ENCODE measurements around the gene RASGRP1. TPM values are rescaled to one million over a fixed set of nuclear protein-coding genes. Genes with fewer than 3 reads are reported as not detected.

Gene RASGRP1
- total and polyA plus RNA-seq, 10 of the 15 experiments (the other 5 are each of a cell fraction or from before 2014, with no cell fraction given) = 5.6 to 234 (median 20.9) TPM

DNA sequence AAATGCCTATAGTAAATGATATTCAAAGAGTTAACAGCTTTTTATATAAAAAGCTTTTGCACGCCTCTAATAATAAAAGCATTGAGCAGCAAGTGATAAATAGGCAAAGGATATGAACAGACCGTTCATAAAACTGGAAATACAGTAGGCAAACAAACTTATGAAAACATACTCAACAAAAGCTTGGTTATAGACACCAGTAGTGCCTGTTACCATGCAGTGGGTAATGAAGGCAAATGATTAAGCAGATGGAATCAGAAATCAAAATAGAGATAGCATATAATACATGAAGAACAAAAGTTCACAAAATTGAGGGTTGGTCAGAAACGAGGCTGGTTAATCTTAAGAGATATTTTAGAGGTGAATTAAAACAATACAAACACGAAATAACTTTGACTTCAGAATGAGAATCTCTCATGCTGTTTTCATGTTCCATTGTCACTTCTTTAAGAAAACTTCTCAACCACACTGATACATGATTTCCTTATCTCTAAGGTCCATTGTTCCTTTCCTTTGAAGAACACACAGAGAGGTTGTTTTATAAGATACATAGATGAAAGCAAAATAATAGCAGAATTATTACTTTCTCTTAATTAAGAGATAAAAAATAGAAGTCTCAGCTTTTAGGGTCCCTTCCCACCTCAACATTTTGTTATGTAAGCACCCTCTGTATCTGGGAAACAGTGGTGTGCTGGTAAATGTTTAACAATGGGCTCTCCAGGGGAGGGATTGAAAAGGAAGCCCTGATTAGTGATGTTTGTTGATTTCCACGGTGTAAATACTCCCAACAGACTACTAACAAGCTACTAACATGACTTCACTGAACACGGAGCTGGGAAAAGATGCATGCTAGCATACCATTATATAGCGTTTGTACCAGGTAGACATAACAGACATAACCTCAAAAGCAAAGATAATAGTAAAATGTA, 12.6 kb downstream of the RASGRP1 start:
- CTCF ChIA-PET = interaction anchor here (0.7 to 5.7 kb wide), 16 partner anchors 8 to 148 kb away, joined by 3 to 36 read pairs (median 5); partner anchors contain the start of gene RASGRP1
- in situ Hi-C loops (cut with MboI) (no loop called here), intact Hi-C loops (cut with micrococcal nuclease; ENCODE audit: unreplicated experiment) (no loop called here)
- peaks cover 27% of the 10 kb centered on the region for H3K4me1 ChIP-seq (ENCODE audit: control insufficient read depth, insufficient read depth, low read length)
- RAD21 ChIA-PET (ENCODE audit: unreplicated experiment) = interaction anchor here (0.7 to 6.5 kb wide), 16 partner anchors 9 to 148 kb away, joined by 3 to 38 read pairs (median 4); partner anchors contain the start of gene RASGRP1
- H3K9me3 ChIP-seq (replicated peaks; ENCODE audit: control insufficient read depth, insufficient read depth, low read length) = no peaks in the 10 kb centered on the region
- no peak overlapping the region for H3K9ac ChIP-seq (ENCODE audit: control insufficient read depth, insufficient read depth, low read length)
- FAIRE-seq (no peak), ATAC-seq (no peak), DNase-seq (ENCODE audit: low read depth, low spot score) (no peak)
- H2AFZ ChIP-seq (ENCODE audit: control insufficient read depth, low read depth, low read length) = no peak overlapping the region
- WGBS (ENCODE audit: insufficient coverage, insufficient replicate concordance, low lambda C conversion rate, missing lambda C conversion rate) = 55% methylated on average over 7 of the region's 7 CpGs
- no peak overlapping the region for H3K27ac ChIP-seq (ENCODE audit: control insufficient read depth, insufficient read depth)
- no peaks in the 10 kb centered on the region for H4K20me1 ChIP-seq (ENCODE audit: control insufficient read depth, insufficient read depth)
- no TSS peak for BruUV-seq (replicated peaks)
- H3K36me3 ChIP-seq (ENCODE audit: control insufficient read depth in 2 of 2, insufficient read depth in 2 of 2, low read length in 1 of 2) = peaks cover 5 to 10% of the 10 kb centered on the region in 2 experiments
- no peak overlapping the region for H3K4me3 ChIP-seq
- SMC1A ChIA-PET (ENCODE audit: uncharacterized antibody, unreplicated experiment) = interaction anchor here (0.7 to 7.8 kb wide), 27 partner anchors 8 to 148 kb away, joined by 3 to 77 read pairs (median 4); no protein-coding TSS in a partner anchor
- POLR2A ChIA-PET = interaction anchor here (0.7 to 2.3 kb wide), 10 partner anchors 8 to 121 kb away, joined by 3 to 10 read pairs (median 3); no protein-coding TSS in a partner anchor
- peaks cover 20% of the 10 kb centered on the region for H3K79me2 ChIP-seq (ENCODE audit: control insufficient read depth, insufficient read depth, low read length)
- no peak overlapping the region for H3K4me2 ChIP-seq (ENCODE audit: control insufficient read depth, insufficient read depth)
- H3K27me3 ChIP-seq (replicated peaks in 1 of 2; ENCODE audit: control insufficient read depth in 2 of 2, insufficient read depth in 2 of 2, low read length in 1 of 2) = no peaks in the 10 kb centered on the region
- TF ChIP-seq, protein P1, sequence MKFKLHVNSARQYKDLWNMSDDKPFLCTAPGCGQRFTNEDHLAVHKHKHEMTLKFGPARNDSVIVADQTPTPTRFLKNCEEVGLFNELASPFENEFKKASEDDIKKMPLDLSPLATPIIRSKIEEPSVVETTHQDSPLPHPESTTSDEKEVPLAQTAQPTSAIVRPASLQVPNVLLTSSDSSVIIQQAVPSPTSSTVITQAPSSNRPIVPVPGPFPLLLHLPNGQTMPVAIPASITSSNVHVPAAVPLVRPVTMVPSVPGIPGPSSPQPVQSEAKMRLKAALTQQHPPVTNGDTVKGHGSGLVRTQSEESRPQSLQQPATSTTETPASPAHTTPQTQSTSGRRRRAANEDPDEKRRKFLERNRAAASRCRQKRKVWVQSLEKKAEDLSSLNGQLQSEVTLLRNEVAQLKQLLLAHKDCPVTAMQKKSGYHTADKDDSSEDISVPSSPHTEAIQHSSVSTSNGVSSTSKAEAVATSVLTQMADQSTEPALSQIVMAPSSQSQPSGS (IDR thresholded peaks at IDR 0.05; ENCODE audit: low read length) = no peak
- no peak for TF ChIP-seq JUND (IDR thresholded peaks at IDR 0.05; ENCODE audit: low read depth, low read length)
- TF ChIP-seq HCFC1 (IDR thresholded peaks at IDR 0.05; ENCODE audit: low read length) = no peak
- TF ChIP-seq RELA (IDR thresholded peaks at IDR 0.05; ENCODE audit: borderline replicate concordance, partially characterized antibody) = no peak
- TF ChIP-seq EGR1 (IDR thresholded peaks at IDR 0.05; ENCODE audit: borderline replicate concordance in 1 of 2, low read depth in 2 of 2, low read length in 2 of 2) = no peak
- TF ChIP-seq, protein P2, sequence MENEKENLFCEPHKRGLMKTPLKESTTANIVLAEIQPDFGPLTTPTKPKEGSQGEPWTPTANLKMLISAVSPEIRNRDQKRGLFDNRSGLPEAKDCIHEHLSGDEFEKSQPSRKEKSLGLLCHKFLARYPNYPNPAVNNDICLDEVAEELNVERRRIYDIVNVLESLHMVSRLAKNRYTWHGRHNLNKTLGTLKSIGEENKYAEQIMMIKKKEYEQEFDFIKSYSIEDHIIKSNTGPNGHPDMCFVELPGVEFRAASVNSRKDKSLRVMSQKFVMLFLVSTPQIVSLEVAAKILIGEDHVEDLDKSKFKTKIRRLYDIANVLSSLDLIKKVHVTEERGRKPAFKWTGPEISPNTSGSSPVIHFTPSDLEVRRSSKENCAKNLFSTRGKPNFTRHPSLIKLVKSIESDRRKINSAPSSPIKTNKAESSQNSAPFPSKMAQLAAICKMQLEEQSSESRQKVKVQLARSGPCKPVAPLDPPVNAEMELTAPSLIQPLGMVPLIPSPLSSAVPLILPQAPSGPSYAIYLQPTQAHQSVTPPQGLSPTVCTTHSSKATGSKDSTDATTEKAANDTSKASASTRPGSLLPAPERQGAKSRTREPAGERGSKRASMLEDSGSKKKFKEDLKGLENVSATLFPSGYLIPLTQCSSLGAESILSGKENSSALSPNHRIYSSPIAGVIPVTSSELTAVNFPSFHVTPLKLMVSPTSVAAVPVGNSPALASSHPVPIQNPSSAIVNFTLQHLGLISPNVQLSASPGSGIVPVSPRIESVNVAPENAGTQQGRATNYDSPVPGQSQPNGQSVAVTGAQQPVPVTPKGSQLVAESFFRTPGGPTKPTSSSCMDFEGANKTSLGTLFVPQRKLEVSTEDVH (IDR thresholded peaks at IDR 0.05; ENCODE audit: low read depth, partially characterized antibody) = no peak
- no peak for TF ChIP-seq ETV6 (conservative IDR thresholded peaks at IDR 0.05 in 1 of 2, IDR thresholded peaks at IDR 0.05 in 1 of 2; ENCODE audit: borderline replicate concordance in 1 of 2, low read depth in 1 of 2)
- no peak for TF ChIP-seq MTA3 (IDR thresholded peaks at IDR 0.05; ENCODE audit: borderline replicate concordance, low read length)
- no peak for TF ChIP-seq SP1 (IDR thresholded peaks at IDR 0.05; ENCODE audit: low read depth, low read length)
- TF ChIP-seq HDAC2 (IDR thresholded peaks at IDR 0.05) = no peak
- no peak for TF ChIP-seq SIN3A (IDR thresholded peaks at IDR 0.05; ENCODE audit: low read depth, low read length)
- no peak for TF ChIP-seq CUX1 (IDR thresholded peaks at IDR 0.05; ENCODE audit: insufficient replicate concordance, low read depth, low read length)

Data from GM12878 (cell line).